ENCODE data around the gene C17orf58. TPM values are rescaled to one million over a fixed set of nuclear protein-coding genes. Genes with fewer than 3 reads are reported as not detected.
"Not testable (repeated sequence)": the region's sequence is repeated elsewhere in the genome, so short reads cannot be mapped to it uniquely, and the experiment has no call there.

C17orf58 gene
- total RNA-seq, 2 experiments from 2014 or later, result 19.4 to 23.7 TPM

DNA sequence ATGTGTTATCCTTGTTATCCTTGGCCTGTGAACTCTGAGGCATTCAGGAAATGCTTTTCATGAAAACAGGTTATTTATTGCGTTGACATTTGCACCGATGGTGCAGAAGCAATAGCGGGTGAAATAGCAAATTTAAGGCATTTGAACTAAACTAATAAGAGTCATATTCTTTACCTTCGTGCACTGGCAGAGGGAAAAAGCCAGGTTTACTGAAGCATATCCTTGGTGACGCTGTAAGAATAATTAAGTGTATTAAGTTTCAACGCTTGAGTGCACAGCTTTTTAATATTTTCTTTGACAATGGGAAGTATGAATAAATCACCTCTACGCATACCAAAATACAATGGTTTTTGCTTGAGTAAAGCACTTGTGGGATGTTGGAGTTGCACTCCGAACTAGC lies 25.7 kb upstream of the C17orf58 start:
- CTCF ChIA-PET, result interaction anchor here (1.3 to 1.5 kb wide), 3 partner anchors 11 to 15 kb away, joined by 5 to 9 read pairs (median 7); no protein-coding TSS in a partner anchor
- H3K4me1 Mint-ChIP-seq, result peaks cover 8% of the 10 kb centered on the region
- H3K4me3 Mint-ChIP-seq, result no peak overlapping the region
- intact Hi-C loops (cut with DNase I, micrococcal nuclease), result no loop called here
- no peak for ATAC-seq
- H3K27ac Mint-ChIP-seq, result no peak overlapping the region
- no peaks in the 10 kb centered on the region for H3K27me3 Mint-ChIP-seq
- H3K9me3 Mint-ChIP-seq (ENCODE audit: low read depth), result no peaks in the 10 kb centered on the region
- POLR2A ChIA-PET, result interaction anchor here (0.6 kb wide), 1 partner anchor 21 kb away, joined by 3 read pairs; no protein-coding TSS in a partner anchor
- H3K36me3 Mint-ChIP-seq (ENCODE audit: low read depth), result peaks cover 2% of the 10 kb centered on the region
- DNase-seq, result no peak

DNA sequence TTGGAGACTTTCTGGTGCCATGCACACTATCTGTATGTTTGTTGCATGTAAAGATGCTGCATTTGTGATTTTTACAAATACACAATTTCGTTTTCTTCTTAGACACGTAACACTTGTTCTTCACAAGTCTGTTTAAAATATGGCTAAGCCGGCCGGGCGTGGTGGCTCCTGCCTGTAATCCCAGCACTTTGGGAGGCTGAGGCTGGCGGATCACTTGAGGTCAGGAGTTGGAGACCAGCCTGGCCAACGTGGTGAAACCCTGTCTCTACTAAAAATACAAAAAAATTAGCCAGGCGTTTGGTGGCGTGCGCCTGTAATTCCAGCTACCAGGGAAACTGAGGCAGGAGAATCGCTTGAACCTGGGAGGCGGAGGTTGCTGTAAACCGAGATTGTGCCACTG lies 24.5 kb upstream of the C17orf58 start:
- H3K9me3 Mint-ChIP-seq (ENCODE audit: low read depth); H3K4me1 Mint-ChIP-seq; DNase-seq; H3K36me3 Mint-ChIP-seq (ENCODE audit: low read depth); ATAC-seq; H3K27me3 Mint-ChIP-seq: not testable (repeated sequence)
- peak overlapping the region; percentile 93 for H3K27ac Mint-ChIP-seq
- peak overlapping the region; percentile 78 for H3K4me3 Mint-ChIP-seq
- ChIA-PET POLR2A (interaction anchor here (1.7 to 1.9 kb wide), 2 partner anchors 15 to 20 kb away, joined by 5 to 12 read pairs; partner anchors contain the start of gene KPNA2), CTCF (interaction anchor here (0.7 to 1.8 kb wide), 5 partner anchors 10 to 251 kb away, joined by 3 to 8 read pairs (median 6); partner anchors contain the start of gene KPNA2)
- intact Hi-C loops (cut with DNase I, micrococcal nuclease), result loop anchor here (1.0 kb wide), 3 partner anchors 15 to 195 kb away; partner anchors contain the start of genes KPNA2 (in 2 of the 2) and BPTF (in 1 of the 2)

DNA sequence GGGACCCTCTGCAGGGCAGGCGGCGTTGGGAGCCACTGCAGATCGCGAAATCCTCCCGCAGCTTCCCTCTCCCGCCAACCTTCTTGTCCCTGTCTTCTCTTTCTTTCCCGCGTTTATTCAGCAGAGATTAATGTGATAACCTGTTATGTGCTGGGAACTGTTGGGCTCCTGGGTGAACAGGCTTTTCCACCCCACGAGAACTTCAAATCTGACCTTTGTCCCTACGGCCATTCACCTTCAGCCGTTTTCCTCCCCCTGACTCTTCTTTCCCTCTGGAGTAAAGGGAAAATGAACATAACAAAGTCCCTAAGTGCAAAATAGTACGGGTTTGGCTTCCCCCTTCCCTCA lies 24.1 kb upstream of the C17orf58 start:
- intact Hi-C loops (cut with DNase I, micrococcal nuclease), result loop anchor here (1.0 kb wide), 3 partner anchors 15 to 195 kb away; partner anchors contain the start of genes KPNA2 (in 2 of the 2) and BPTF (in 1 of the 2)
- CTCF ChIA-PET, result interaction anchor here (0.7 to 1.8 kb wide), 7 partner anchors 9 to 181 kb away, joined by 3 to 8 read pairs (median 6); partner anchors contain the start of gene KPNA2
- H3K4me1 Mint-ChIP-seq, result peaks cover 8% of the 10 kb centered on the region

GRCh38 chr17:68019675-68020408 lies 23.6 kb upstream of the C17orf58 start:
- Mint-ChIP-seq H3K4me1 (peaks cover 8% of the 10 kb centered on the region), H3K36me3 (ENCODE audit: low read depth) (peaks cover 2% of the 10 kb centered on the region), H3K4me3 (peak overlapping the region; percentile 78), H3K9me3 (ENCODE audit: low read depth) (no peaks in the 10 kb centered on the region), H3K27ac (peak overlapping the region; percentile 93), H3K27me3 (no peaks in the 10 kb centered on the region)
- ChIA-PET CTCF (interaction anchor here (0.6 to 1.8 kb wide), 9 partner anchors 8 to 228 kb away, joined by 3 to 9 read pairs (median 6); partner anchors contain the start of genes AMZ2 and KPNA2), POLR2A (interaction anchor here (0.5 to 1.9 kb wide), 4 partner anchors 16 to 202 kb away, joined by 3 to 12 read pairs (median 4); partner anchors contain the start of gene KPNA2)
- ATAC-seq (peak; percentile 93), DNase-seq (peak; percentile 98)
- intact Hi-C loops (cut with DNase I, micrococcal nuclease), result loop anchor here (1.0 to 2.0 kb wide), 5 partner anchors 9 to 195 kb away; partner anchors contain the start of genes KPNA2 (in 2 of the 2) and BPTF (in 1 of the 2)

More for the DNA sequence above, 24.1 kb upstream of the C17orf58 start:
- H3K9me3 Mint-ChIP-seq (ENCODE audit: low read depth), result no peaks in the 10 kb centered on the region
- peaks cover 2% of the 10 kb centered on the region for H3K36me3 Mint-ChIP-seq (ENCODE audit: low read depth)
- H3K4me3 Mint-ChIP-seq, result peak overlapping the region; percentile 78
- H3K27ac Mint-ChIP-seq, result peak overlapping the region; percentile 93
- ATAC-seq (no peak), DNase-seq (no peak)
- H3K27me3 Mint-ChIP-seq, result no peaks in the 10 kb centered on the region
- POLR2A ChIA-PET, result interaction anchor here (0.5 to 1.9 kb wide), 4 partner anchors 16 to 203 kb away, joined by 3 to 12 read pairs (median 4); partner anchors contain the start of gene KPNA2

GRCh38 chr17:68019336-68019674 lies 23.0 kb upstream of the C17orf58 start:
- intact Hi-C loops (cut with DNase I, micrococcal nuclease), result loop anchor here (1.0 to 2.0 kb wide), 2 partner anchors 8 to 25 kb away; no protein-coding TSS in a partner anchor
- ATAC-seq, result no peak
- CTCF ChIA-PET, result interaction anchor here (0.6 to 1.8 kb wide), 9 partner anchors 8 to 229 kb away, joined by 3 to 9 read pairs (median 6); partner anchors contain the start of genes AMZ2 and KPNA2

GRCh38 chr17:68018493-68018892 lies 22.2 kb upstream of the C17orf58 start:
- ATAC-seq; H3K27me3 Mint-ChIP-seq; H3K4me1 Mint-ChIP-seq; H3K9me3 Mint-ChIP-seq (ENCODE audit: low read depth); DNase-seq; POLR2A ChIA-PET; H3K36me3 Mint-ChIP-seq (ENCODE audit: low read depth); H3K4me3 Mint-ChIP-seq; H3K27ac Mint-ChIP-seq: not testable (repeated sequence)
- intact Hi-C loops (cut with DNase I, micrococcal nuclease), result loop anchor here in 1 of 2 experiments (2.0 kb wide), 1 partner anchor 24 kb away; no protein-coding TSS in a partner anchor
- CTCF ChIA-PET, result interaction anchor here (0.7 kb wide), 1 partner anchor 428 kb away, joined by 3 read pairs; no protein-coding TSS in a partner anchor

More at GRCh38 chr17:68019336-68019674, 23.0 kb upstream of the C17orf58 start:
- no peaks in the 10 kb centered on the region for H3K9me3 Mint-ChIP-seq (ENCODE audit: low read depth)
- peaks cover 8% of the 10 kb centered on the region for H3K4me1 Mint-ChIP-seq
- H3K36me3 Mint-ChIP-seq (ENCODE audit: low read depth), result peaks cover 2% of the 10 kb centered on the region
- no peaks in the 10 kb centered on the region for H3K27me3 Mint-ChIP-seq
- H3K4me3 Mint-ChIP-seq, result peak overlapping the region; percentile 78
- no peak overlapping the region for H3K27ac Mint-ChIP-seq
- no peak for DNase-seq
- POLR2A ChIA-PET, result interaction anchor here (1.7 to 1.9 kb wide), 2 partner anchors 17 to 21 kb away, joined by 5 to 12 read pairs; partner anchors contain the start of gene KPNA2

- H3K36me3 Mint-ChIP-seq (ENCODE audit: low read depth), result peaks cover 2% of the 10 kb centered on the region
- peaks cover 8% of the 10 kb centered on the region for H3K4me1 Mint-ChIP-seq
- ATAC-seq (no peak), DNase-seq (no peak)
- no peaks in the 10 kb centered on the region for H3K9me3 Mint-ChIP-seq (ENCODE audit: low read depth)
- no peak overlapping the region for H3K27ac Mint-ChIP-seq
- ChIA-PET CTCF (no interaction called here), POLR2A (no interaction called here)
- H3K4me3 Mint-ChIP-seq, result no peak overlapping the region
- H3K27me3 Mint-ChIP-seq, result no peaks in the 10 kb centered on the region
- intact Hi-C loops (cut with DNase I, micrococcal nuclease), result no loop called here
These were observed 20.6 kb upstream of the C17orf58 start for GRCh38 chr17:68016838-68017237.

DNA sequence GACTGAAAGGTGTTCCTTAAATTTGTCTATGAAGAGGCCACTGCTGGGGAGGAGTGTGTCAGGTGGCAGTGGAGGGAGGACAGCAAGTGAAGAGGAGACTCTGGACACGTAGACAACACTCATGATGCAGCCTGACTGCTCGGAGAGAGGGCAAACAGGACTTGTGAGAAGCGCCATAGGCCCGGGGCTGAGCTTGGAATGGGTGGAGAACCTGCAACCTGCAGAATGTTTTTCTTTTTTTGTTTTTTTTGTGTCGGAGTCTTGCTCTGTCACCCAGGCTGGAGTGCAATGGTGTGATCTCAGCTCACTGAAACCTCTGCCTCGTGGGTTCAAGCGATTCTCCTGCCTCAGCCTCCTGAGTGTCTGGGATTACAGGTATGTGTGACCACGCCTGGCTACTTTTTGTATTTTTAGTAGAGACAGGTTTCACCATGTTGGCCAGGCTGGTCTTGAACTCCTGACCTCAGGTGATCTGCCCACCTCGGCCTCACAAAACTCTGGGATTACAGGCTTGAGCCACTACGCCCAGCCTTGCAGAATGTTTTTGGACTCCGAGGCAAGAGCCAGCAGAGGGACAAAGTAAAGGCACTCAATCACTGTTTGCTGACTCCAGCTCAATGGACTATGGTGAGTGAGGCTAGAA lies 18.9 kb upstream of the C17orf58 start:
- ChIA-PET POLR2A (interaction anchor here (0.7 kb wide), 1 partner anchor 8 kb away, joined by 4 read pairs; no protein-coding TSS in a partner anchor), CTCF (interaction anchor here (1.3 kb wide), 2 partner anchors 20 to 59 kb away, joined by 3 to 6 read pairs; no protein-coding TSS in a partner anchor)
- H3K27me3 Mint-ChIP-seq, result no peaks in the 10 kb centered on the region
- peaks cover 9% of the 10 kb centered on the region for H3K4me1 Mint-ChIP-seq
- no peak overlapping the region for H3K27ac Mint-ChIP-seq
- intact Hi-C loops (cut with DNase I, micrococcal nuclease), result no loop called here
- H3K9me3 Mint-ChIP-seq (ENCODE audit: low read depth), result no peaks in the 10 kb centered on the region
- no peak for DNase-seq
- peaks cover 2% of the 10 kb centered on the region for H3K36me3 Mint-ChIP-seq (ENCODE audit: low read depth)
- H3K4me3 Mint-ChIP-seq, result no peak overlapping the region
- no peak for ATAC-seq

- H3K4me1 Mint-ChIP-seq, result peaks cover 5% of the 10 kb centered on the region
- ATAC-seq (no peak), DNase-seq (no peak)
- no peak overlapping the region for H3K27ac Mint-ChIP-seq
- CTCF ChIA-PET, result no interaction called here
- no peaks in the 10 kb centered on the region for H3K27me3 Mint-ChIP-seq
- no peaks in the 10 kb centered on the region for H3K9me3 Mint-ChIP-seq (ENCODE audit: low read depth)
- H3K36me3 Mint-ChIP-seq (ENCODE audit: low read depth), result no peaks in the 10 kb centered on the region
- intact Hi-C loops (cut with DNase I, micrococcal nuclease), result loop anchor here in 1 of 2 experiments (5.0 kb wide), 1 partner anchor 51 kb away; no protein-coding TSS in a partner anchor
- H3K4me3 Mint-ChIP-seq, result no peak overlapping the region
- POLR2A ChIA-PET, result no interaction called here
These were observed 17.1 kb upstream of the C17orf58 start for GRCh38 chr17:68013385-68013784.

- Mint-ChIP-seq H3K9me3 (ENCODE audit: low read depth) (no peaks in the 10 kb centered on the region), H3K36me3 (ENCODE audit: low read depth) (no peaks in the 10 kb centered on the region), H3K27me3 (no peaks in the 10 kb centered on the region), H3K4me1 (peaks cover 5% of the 10 kb centered on the region), H3K4me3 (peak overlapping the region; percentile 64), H3K27ac (peak overlapping the region; percentile 67)
- intact Hi-C loops (cut with DNase I, micrococcal nuclease), result loop anchor here (1.0 to 5.0 kb wide), 6 partner anchors 8 to 211 kb away; partner anchors contain the start of gene C17orf58 (in 1 of the 2)
- POLR2A ChIA-PET, result interaction anchor here (0.6 kb wide), 1 partner anchor 33 kb away, joined by 3 read pairs; no protein-coding TSS in a partner anchor
- ATAC-seq (peak; percentile 90), DNase-seq (peak; percentile 86)
- CTCF ChIA-PET, result interaction anchor here (0.7 to 2.7 kb wide), 9 partner anchors 8 to 1408 kb away, joined by 3 to 12 read pairs (median 5); partner anchors contain the start of gene C17orf58
These were observed 15.0 kb upstream of the C17orf58 start for GRCh38 chr17:68011199-68011665.

Data from activated CD4-positive, alpha-beta T cell treated with anti-CD3 and anti-CD28 coated beads for 36 hours (primary cell).